ENCODE results near the gene DNAJB6.

Gene DNAJB6

GRCh38 chr7:157462840-157463239, 126.0 kb downstream of the DNAJB6 start:
- H3K36me3 ChIP-seq (ENCODE audit: control insufficient read depth in 5 of 5, insufficient read depth in 5 of 5, low read length in 5 of 5) = no peaks in the 10 kb centered on the region
- H3K9me3 ChIP-seq (ENCODE audit: control insufficient read depth in 5 of 5, low read length in 5 of 5) = no peaks in the 10 kb centered on the region
- H3K27me3 ChIP-seq (ENCODE audit: control insufficient read depth in 5 of 5, insufficient read depth in 4 of 5, low read length in 5 of 5) = peaks cover 21 to 39% (median 30%) of the 10 kb centered on the region in 5 donors
- H3K4me3 ChIP-seq (ENCODE audit: low read depth in 1 of 5, low read length in 5 of 5) = no peak overlapping the region
- H3K9ac ChIP-seq (ENCODE audit: low read length in 5 of 5) = no peak overlapping the region
- no peak overlapping the region for H3K27ac ChIP-seq (ENCODE audit: low read depth, low read length)
- no peaks in the 10 kb centered on the region for H3K4me1 ChIP-seq (ENCODE audit: control insufficient read depth in 5 of 5, insufficient read depth in 5 of 5, low read length in 5 of 5)

- Histone ChIP-seq H3K27me3 (ENCODE audit: control insufficient read depth in 5 of 5, insufficient read depth in 4 of 5, low read length in 5 of 5) (peaks cover 20 to 36% (median 31%) of the 10 kb centered on the region in 5 donors), H3K4me3 (ENCODE audit: low read depth in 1 of 5, low read length in 5 of 5) (no peak overlapping the region), H3K27ac (ENCODE audit: low read depth, low read length) (no peak overlapping the region), H3K9ac (ENCODE audit: low read length in 5 of 5) (no peak overlapping the region), H3K36me3 (ENCODE audit: control insufficient read depth in 5 of 5, insufficient read depth in 5 of 5, low read length in 5 of 5) (no peaks in the 10 kb centered on the region), H3K9me3 (ENCODE audit: control insufficient read depth in 5 of 5, low read length in 5 of 5) (no peaks in the 10 kb centered on the region), H3K4me1 (ENCODE audit: control insufficient read depth in 5 of 5, insufficient read depth in 5 of 5, low read length in 5 of 5) (no peaks in the 10 kb centered on the region)
Observed at GRCh38 chr7:157463245-157463644, 126.4 kb downstream of the DNAJB6 start.

- Histone ChIP-seq H3K9me3 (ENCODE audit: control insufficient read depth in 5 of 5, low read length in 5 of 5) (no peaks in the 10 kb centered on the region), H3K27me3 (ENCODE audit: control insufficient read depth in 5 of 5, insufficient read depth in 4 of 5, low read length in 5 of 5) (peaks cover 20 to 35% (median 30%) of the 10 kb centered on the region in 5 donors), H3K36me3 (ENCODE audit: control insufficient read depth in 5 of 5, insufficient read depth in 5 of 5, low read length in 5 of 5) (no peaks in the 10 kb centered on the region), H3K9ac (ENCODE audit: low read length in 5 of 5) (no peak overlapping the region), H3K4me1 (ENCODE audit: control insufficient read depth in 5 of 5, insufficient read depth in 5 of 5, low read length in 5 of 5) (no peaks in the 10 kb centered on the region), H3K4me3 (ENCODE audit: low read depth in 1 of 5, low read length in 5 of 5) (no peak overlapping the region), H3K27ac (ENCODE audit: low read depth, low read length) (no peak overlapping the region)
Observed at GRCh38 chr7:157464111-157464970, 127.5 kb downstream of the DNAJB6 start.

GRCh38 chr7:157464971-157465886, 128.4 kb downstream of the DNAJB6 start:
- peaks cover 20 to 35% (median 26%) of the 10 kb centered on the region in 5 donors for H3K27me3 ChIP-seq (ENCODE audit: control insufficient read depth in 5 of 5, insufficient read depth in 4 of 5, low read length in 5 of 5)
- no peaks in the 10 kb centered on the region for H3K9me3 ChIP-seq (ENCODE audit: control insufficient read depth in 5 of 5, low read length in 5 of 5)

GRCh38 chr7:157465891-157466866, 129.4 kb downstream of the DNAJB6 start:
- no peak overlapping the region for H3K9ac ChIP-seq (ENCODE audit: low read length in 5 of 5)
- H3K9me3 ChIP-seq (ENCODE audit: control insufficient read depth in 5 of 5, low read length in 5 of 5) = peaks cover 0 to 2% (median 0%) of the 10 kb centered on the region in 5 donors
- no peaks in the 10 kb centered on the region for H3K36me3 ChIP-seq (ENCODE audit: control insufficient read depth in 5 of 5, insufficient read depth in 5 of 5, low read length in 5 of 5)
- H3K4me3 ChIP-seq (ENCODE audit: low read depth in 1 of 5, low read length in 5 of 5) = no peak overlapping the region
- H3K27ac ChIP-seq (ENCODE audit: low read depth, low read length) = no peak overlapping the region
- H3K27me3 ChIP-seq (ENCODE audit: control insufficient read depth in 5 of 5, insufficient read depth in 4 of 5, low read length in 5 of 5) = peaks cover 20 to 35% (median 26%) of the 10 kb centered on the region in 5 donors
- H3K4me1 ChIP-seq (ENCODE audit: control insufficient read depth in 5 of 5, insufficient read depth in 5 of 5, low read length in 5 of 5) = no peaks in the 10 kb centered on the region

More at GRCh38 chr7:157464971-157465886, 128.4 kb downstream of the DNAJB6 start:
- H3K36me3 ChIP-seq (ENCODE audit: control insufficient read depth in 5 of 5, insufficient read depth in 5 of 5, low read length in 5 of 5) = no peaks in the 10 kb centered on the region
- no peaks in the 10 kb centered on the region for H3K4me1 ChIP-seq (ENCODE audit: control insufficient read depth in 5 of 5, insufficient read depth in 5 of 5, low read length in 5 of 5)
- no peak overlapping the region for H3K4me3 ChIP-seq (ENCODE audit: low read depth in 1 of 5, low read length in 5 of 5)
- no peak overlapping the region for H3K9ac ChIP-seq (ENCODE audit: low read length in 5 of 5)
- no peak overlapping the region for H3K27ac ChIP-seq (ENCODE audit: low read depth, low read length)

GRCh38 chr7:157466867-157467261, 130.1 kb downstream of the DNAJB6 start:
- Histone ChIP-seq H3K9ac (ENCODE audit: low read length in 5 of 5) (no peak overlapping the region), H3K4me3 (ENCODE audit: low read depth in 1 of 5, low read length in 5 of 5) (no peak overlapping the region), H3K27me3 (ENCODE audit: control insufficient read depth in 5 of 5, insufficient read depth in 4 of 5, low read length in 5 of 5) (peaks cover 20 to 35% (median 26%) of the 10 kb centered on the region in 5 donors), H3K27ac (ENCODE audit: low read depth, low read length) (no peak overlapping the region), H3K36me3 (ENCODE audit: control insufficient read depth in 5 of 5, insufficient read depth in 5 of 5, low read length in 5 of 5) (no peaks in the 10 kb centered on the region), H3K9me3 (ENCODE audit: control insufficient read depth in 5 of 5, low read length in 5 of 5) (peaks cover 0 to 7% (median 0%) of the 10 kb centered on the region in 5 donors), H3K4me1 (ENCODE audit: control insufficient read depth in 5 of 5, insufficient read depth in 5 of 5, low read length in 5 of 5) (no peaks in the 10 kb centered on the region)
